Thoracic aorta (tissue), 2 donors: ENCODE results near the gene ALOX12. TPM values are rescaled to one million over a fixed set of nuclear protein-coding genes. Genes with fewer than 3 reads are reported as not detected.

Source experiments
- ATAC-seq: fragments of 150-250 bp; one replicate; pipeline ENCODE4 v1.8.0; 2017; ENCODE audit warnings: low read depth; ENCODE audit not compliant: insufficient number of reproducible peaks, low FRiP score
- DNase-seq: peaks from one replicate; pipeline ENCODE4 v3.0.0-alpha.2; 2020; ENCODE audit warnings: low spot score
- H3K27ac ChIP-seq, 2 donors: fragments of 200-600 bp; sonication (generic); 1 replicate in 1 of 2; 2 replicates in 1 of 2; pipeline ENCODE4 v1.5.1; 2016; ENCODE audit warnings: mild to moderate bottlenecking in 2 of 2, moderate library complexity in 2 of 2
- H3K27me3 ChIP-seq: fragments of 200-600 bp; sonication (generic); replicated peaks from 2 replicates; pipeline ENCODE4 v1.6.0; 2016; ENCODE audit warnings: mild to moderate bottlenecking; ENCODE audit not compliant: insufficient read depth
- H3K36me3 ChIP-seq: fragments of 200-600 bp; sonication (generic); one replicate; pipeline ENCODE4 v1.5.1; 2016
- H3K4me1 ChIP-seq, 2 donors: fragments of 200-600 bp; sonication (generic); 1 replicate in 1 of 2; 2 replicates in 1 of 2; pipeline versions ENCODE4 v1.5.1 to v1.6.0; 2016; ENCODE audit warnings: low read depth in 2 of 2, mild to moderate bottlenecking in 1 of 2; ENCODE audit not compliant: control insufficient read depth in 1 of 2
- H3K4me3 ChIP-seq: fragments of 200-600 bp; sonication (generic); 2 replicates; pipeline ENCODE4 v1.5.1; 2016; ENCODE audit warnings: mild to moderate bottlenecking
- H3K9me3 ChIP-seq: fragments of 200-600 bp; sonication (generic); 2 replicates; pipeline ENCODE4 v1.5.1; 2016
- CTCF ChIP-seq: fragments of 200-600 bp; sonication (generic); IDR thresholded peaks from one replicate; pipeline ENCODE4 v1.5.1; 2019; ENCODE audit warnings: antibody characterized with exemption
- total RNA-seq, 2 donors: library from RNA; depleted of rRNA; stranded (reverse); fragments of >200 nt; gene quantifications; one replicate each; pipeline versions ENCODE4 v1.1.0 to v1.2.3, GENCODE V29; 2016

The ALOX12 gene
- total RNA-seq, 2 donors from 2014 or later: not detected

GRCh38 chr17:7038025-7038862 is 42.4 kb downstream of the ALOX12 start:
- TF ChIP-seq CTCF: no peak
- DNase-seq: no peak
- H3K9me3 ChIP-seq: no peaks in the 10 kb centered on the region
- no peak overlapping the region for H3K4me3 ChIP-seq
- H3K4me1 ChIP-seq: peaks cover 12 to 29% of the 10 kb centered on the region in 2 donors
- H3K27ac ChIP-seq: no peak overlapping the region
- H3K27me3 ChIP-seq: peaks cover 8% of the 10 kb centered on the region
- no peak for ATAC-seq
- H3K36me3 ChIP-seq: no peaks in the 10 kb centered on the region

GRCh38 chr17:7039832-7040231 is 44.0 kb downstream of the ALOX12 start:
- H3K4me3 ChIP-seq: no peak overlapping the region
- no peaks in the 10 kb centered on the region for H3K36me3 ChIP-seq
- DNase-seq (no peak), ATAC-seq (no peak)
- H3K27ac ChIP-seq: no peak overlapping the region
- peaks cover 15% of the 10 kb centered on the region for H3K27me3 ChIP-seq
- H3K9me3 ChIP-seq: no peaks in the 10 kb centered on the region
- TF ChIP-seq CTCF: no peak
- H3K4me1 ChIP-seq: peaks cover 16 to 39% of the 10 kb centered on the region in 2 donors

GRCh38 chr17:7041607-7042500 is 46.0 kb downstream of the ALOX12 start:
- TF ChIP-seq CTCF: no peak
- H3K36me3 ChIP-seq: no peaks in the 10 kb centered on the region
- H3K4me3 ChIP-seq: peak overlapping the region; percentile 64
- DNase-seq (no peak), ATAC-seq (no peak)
- peaks cover 15% of the 10 kb centered on the region for H3K27me3 ChIP-seq
- H3K9me3 ChIP-seq: no peaks in the 10 kb centered on the region
- H3K4me1 ChIP-seq: peaks cover 15 to 35% of the 10 kb centered on the region in 2 donors
- no peak overlapping the region for H3K27ac ChIP-seq

GRCh38 chr17:7042501-7043181 is 46.8 kb downstream of the ALOX12 start:
- no peak for ATAC-seq
- H3K27ac ChIP-seq: peak overlapping the region in 1 of 2 donors; percentile 23
- TF ChIP-seq CTCF: no peak

GRCh38 chr17:7043182-7043496 is 47.3 kb downstream of the ALOX12 start:
- peak overlapping the region in 1 of 2 donors; percentile 23 for H3K27ac ChIP-seq
- peak overlapping the region; percentile 64 for H3K4me3 ChIP-seq
- no peak for DNase-seq

More at GRCh38 chr17:7042501-7043181, 46.8 kb downstream of the ALOX12 start:
- Histone ChIP-seq H3K9me3 (no peaks in the 10 kb centered on the region), H3K36me3 (no peaks in the 10 kb centered on the region), H3K27me3 (peaks cover 15% of the 10 kb centered on the region), H3K4me1 (peaks cover 15 to 38% of the 10 kb centered on the region in 2 donors), H3K4me3 (peak overlapping the region; percentile 64)
- no peak for DNase-seq

More at GRCh38 chr17:7043182-7043496, 47.3 kb downstream of the ALOX12 start:
- no peak for TF ChIP-seq CTCF
- Histone ChIP-seq H3K4me1 (peaks cover 15 to 38% of the 10 kb centered on the region in 2 donors), H3K36me3 (no peaks in the 10 kb centered on the region), H3K27me3 (peaks cover 15% of the 10 kb centered on the region), H3K9me3 (no peaks in the 10 kb centered on the region)
- ATAC-seq: no peak
